BE2C (cell line): ENCODE measurements around the gene ZNF792.
"Not testable (repeated sequence)": the region's sequence is repeated elsewhere in the genome, so short reads cannot be mapped to it uniquely, and the experiment has no call there.

Experiments used
- DNase-seq: peaks from one replicate; pipeline ENCODE4 v3.0.0-alpha.2; 2020
- H3K27me3 ChIP-seq: fragments of 250-450 bp; sonication (Bioruptor Pico); 2 replicates; pipeline ENCODE4 v1.5.1; 2020; ENCODE audit warnings: mild to moderate bottlenecking
- H3K36me3 ChIP-seq: fragments of 250-450 bp; sonication (Bioruptor Pico); 2 replicates; pipeline ENCODE4 v1.5.1; 2020; ENCODE audit warnings: mild to moderate bottlenecking
- H3K4me1 ChIP-seq: fragments of 250-450 bp; sonication (Bioruptor Pico); 2 replicates; pipeline ENCODE4 v1.5.1; 2020
- H3K4me3 ChIP-seq: 2 replicates; pipeline ENCODE4 v1.5.1; 2011; ENCODE audit warnings: low read depth, low read length
- H3K9me3 ChIP-seq: fragments of 250-450 bp; sonication (Bioruptor Pico); 2 replicates; pipeline ENCODE4 v1.5.1; 2020
- CTCF ChIP-seq: IDR thresholded peaks from 2 replicates; pipeline ENCODE4 v1.5.1; 2012; ENCODE audit warnings: mild to moderate bottlenecking, low read depth, low read length

The ZNF792 gene

DNA sequence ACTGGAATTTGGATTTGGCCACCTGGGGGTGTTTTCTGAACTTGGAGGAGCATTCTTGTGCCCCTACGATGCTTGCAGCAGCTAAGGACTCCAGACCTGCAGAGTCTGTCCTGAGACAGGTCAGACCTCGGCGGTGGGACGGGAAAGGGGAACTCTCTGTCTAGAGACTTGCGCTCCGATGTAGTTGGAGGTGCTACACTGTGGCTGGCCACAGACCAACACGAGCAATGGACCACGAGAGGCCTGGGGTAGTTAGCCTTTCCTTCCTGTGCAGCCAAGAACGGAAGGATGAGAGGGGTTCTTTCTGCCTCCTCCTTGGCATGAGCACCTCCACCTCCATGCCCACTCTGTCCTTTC, 30.2 kb upstream of the ZNF792 start:
- Histone ChIP-seq H3K4me3 (no peak overlapping the region), H3K9me3 (no peaks in the 10 kb centered on the region), H3K27me3 (no peaks in the 10 kb centered on the region), H3K36me3 (no peaks in the 10 kb centered on the region), H3K4me1 (no peaks in the 10 kb centered on the region)
- no peak for DNase-seq
- TF ChIP-seq CTCF, result no peak

DNA sequence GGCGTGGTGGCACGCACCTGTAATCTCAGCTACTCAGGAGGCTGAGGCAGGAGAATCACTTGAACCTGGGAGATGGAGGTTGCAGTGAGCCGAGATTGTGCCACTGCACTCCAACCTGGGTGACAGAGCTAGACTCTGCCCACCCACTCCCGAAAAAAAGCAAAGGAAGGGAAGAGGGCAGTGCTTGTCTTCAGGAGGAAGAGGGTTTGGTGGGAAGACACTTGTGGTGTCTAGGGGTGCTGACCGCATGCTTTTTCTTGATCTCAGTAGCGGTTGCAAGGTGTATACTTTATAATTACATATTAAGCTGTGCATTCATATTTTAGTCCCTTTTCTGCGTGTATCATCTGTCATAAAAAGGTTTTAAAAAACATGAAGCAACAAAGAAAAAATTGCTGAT, 28.6 kb upstream of the ZNF792 start:
- not testable (repeated sequence) for H3K27me3 ChIP-seq, H3K9me3 ChIP-seq, H3K4me3 ChIP-seq, DNase-seq, H3K36me3 ChIP-seq, H3K4me1 ChIP-seq

- no peaks in the 10 kb centered on the region for H3K4me1 ChIP-seq
- no peaks in the 10 kb centered on the region for H3K27me3 ChIP-seq
- H3K9me3 ChIP-seq, result no peaks in the 10 kb centered on the region
- no peak for TF ChIP-seq CTCF
- no peak overlapping the region for H3K4me3 ChIP-seq
- no peak for DNase-seq
- no peaks in the 10 kb centered on the region for H3K36me3 ChIP-seq
Measured at GRCh38 chr19:34991542-34992333, 27.7 kb upstream of the ZNF792 start.

- H3K4me1 ChIP-seq, result no peaks in the 10 kb centered on the region
- H3K27me3 ChIP-seq, result no peaks in the 10 kb centered on the region
- no peaks in the 10 kb centered on the region for H3K9me3 ChIP-seq
- no peak for TF ChIP-seq CTCF
- no peak overlapping the region for H3K4me3 ChIP-seq
- DNase-seq, result no peak
- H3K36me3 ChIP-seq, result no peaks in the 10 kb centered on the region
Measured at GRCh38 chr19:34990578-34991192, 26.7 kb upstream of the ZNF792 start.

- Histone ChIP-seq H3K36me3 (no peaks in the 10 kb centered on the region), H3K4me3 (no peak overlapping the region), H3K4me1 (no peaks in the 10 kb centered on the region), H3K27me3 (no peaks in the 10 kb centered on the region), H3K9me3 (no peaks in the 10 kb centered on the region)
- no peak for DNase-seq
- TF ChIP-seq CTCF, result no peak
Measured at GRCh38 chr19:34989298-34989697, 25.3 kb upstream of the ZNF792 start.

- Histone ChIP-seq H3K9me3 (no peaks in the 10 kb centered on the region), H3K27me3 (no peaks in the 10 kb centered on the region), H3K4me3 (no peak overlapping the region), H3K36me3 (no peaks in the 10 kb centered on the region), H3K4me1 (no peaks in the 10 kb centered on the region)
- no peak for TF ChIP-seq CTCF
- DNase-seq, result no peak
Measured at GRCh38 chr19:34988119-34988518, 24.1 kb upstream of the ZNF792 start.
